HG03066 (cell line): Measurements from ENCODE around the gene RNF112.
"Not testable (repeated sequence)": the region's sequence is repeated elsewhere in the genome, so short reads cannot be mapped to it uniquely, and the experiment has no call there.

Source experiments
- ATAC-seq: cut with Tn5 transposase; IDR thresholded peaks from one replicate; pipeline ENCODE4 v1.9.1; 2021; ENCODE audit warnings: low read depth; ENCODE audit not compliant: unreplicated experiment

The RNF112 gene

GRCh38 chr17:19412510-19412909 lies 1.5 kb downstream of the RNF112 start:
- no peak for ATAC-seq

GRCh38 chr17:19412984-19413383 lies 2.0 kb downstream of the RNF112 start:
- ATAC-seq: no peak

- no peak for ATAC-seq
Measured at GRCh38 chr17:19413761-19414160, 2.7 kb downstream of the RNF112 start.

- ATAC-seq: no peak
Measured at GRCh38 chr17:19414396-19415280, 3.6 kb downstream of the RNF112 start.

- ATAC-seq: no peak
Measured at GRCh38 chr17:19415311-19415710, 4.3 kb downstream of the RNF112 start.

GRCh38 chr17:19415806-19416775 lies 5.1 kb downstream of the RNF112 start:
- no peak for ATAC-seq

GRCh38 chr17:19417611-19418010 lies 6.6 kb downstream of the RNF112 start:
- no peak for ATAC-seq

GRCh38 chr17:19418251-19418992 lies 7.4 kb downstream of the RNF112 start:
- no peak for ATAC-seq

- no peak for ATAC-seq
Measured at GRCh38 chr17:19421219-19421618, 10.2 kb downstream of the RNF112 start.

GRCh38 chr17:19421926-19422325 lies 10.9 kb downstream of the RNF112 start:
- ATAC-seq: no peak

- ATAC-seq: no peak
Measured at GRCh38 chr17:19424934-19425868, 14.2 kb downstream of the RNF112 start.

- ATAC-seq: no peak
Measured at GRCh38 chr17:19426631-19427030, 15.6 kb downstream of the RNF112 start.

GRCh38 chr17:19431691-19432090 lies 20.7 kb downstream of the RNF112 start:
- no peak for ATAC-seq

- no peak for ATAC-seq
Measured at GRCh38 chr17:19433255-19433654, 22.2 kb downstream of the RNF112 start.

- no peak for ATAC-seq
Measured at GRCh38 chr17:19433727-19434340, 22.8 kb downstream of the RNF112 start.

GRCh38 chr17:19440421-19440820 lies 29.4 kb downstream of the RNF112 start:
- no peak for ATAC-seq

GRCh38 chr17:19441288-19441687 lies 30.3 kb downstream of the RNF112 start:
- ATAC-seq: not testable (repeated sequence)

GRCh38 chr17:19442731-19443130 lies 31.7 kb downstream of the RNF112 start:
- ATAC-seq: no peak

- no peak for ATAC-seq
Measured at GRCh38 chr17:19443148-19443547, 32.1 kb downstream of the RNF112 start.
